ENCODE results near the gene FKBP11.

The FKBP11 gene

DNA sequence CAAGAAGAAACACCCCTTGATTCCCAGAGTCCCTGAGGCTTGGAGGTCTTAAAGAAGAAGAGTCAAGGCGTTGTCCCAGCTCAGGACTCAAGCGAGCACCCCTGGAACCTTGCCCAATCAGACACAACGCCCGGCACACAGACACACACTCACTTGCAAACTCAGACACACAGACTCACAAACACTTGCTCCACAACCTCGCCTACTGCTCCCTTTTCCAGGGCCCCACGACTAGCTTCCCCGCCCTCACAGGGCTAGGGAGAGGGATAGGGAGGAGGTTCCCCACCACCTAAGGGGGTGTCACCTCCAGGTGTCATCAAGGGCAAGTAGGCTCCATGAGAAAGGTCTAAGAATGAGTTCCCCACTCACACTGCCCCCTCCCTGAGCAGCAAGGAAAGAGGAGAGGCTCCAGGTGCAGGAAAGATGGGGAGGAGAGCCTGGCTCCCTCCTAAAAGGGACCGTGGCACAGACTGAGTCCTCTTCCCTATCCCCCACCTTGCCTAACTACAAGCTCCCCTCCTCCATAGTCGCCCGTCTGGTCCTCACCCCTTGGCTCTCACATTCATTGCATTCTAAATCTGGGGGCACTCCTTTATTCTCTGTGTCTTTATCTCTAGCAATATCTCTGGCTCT lies 45.5 kb upstream of the FKBP11 start:
- DNase-seq (ENCODE audit: low read depth, low spot score), result no peak
- no peak overlapping the region for H3K4me3 ChIP-seq (ENCODE audit: low read depth, low read length)
- TF ChIP-seq, protein P1, sequence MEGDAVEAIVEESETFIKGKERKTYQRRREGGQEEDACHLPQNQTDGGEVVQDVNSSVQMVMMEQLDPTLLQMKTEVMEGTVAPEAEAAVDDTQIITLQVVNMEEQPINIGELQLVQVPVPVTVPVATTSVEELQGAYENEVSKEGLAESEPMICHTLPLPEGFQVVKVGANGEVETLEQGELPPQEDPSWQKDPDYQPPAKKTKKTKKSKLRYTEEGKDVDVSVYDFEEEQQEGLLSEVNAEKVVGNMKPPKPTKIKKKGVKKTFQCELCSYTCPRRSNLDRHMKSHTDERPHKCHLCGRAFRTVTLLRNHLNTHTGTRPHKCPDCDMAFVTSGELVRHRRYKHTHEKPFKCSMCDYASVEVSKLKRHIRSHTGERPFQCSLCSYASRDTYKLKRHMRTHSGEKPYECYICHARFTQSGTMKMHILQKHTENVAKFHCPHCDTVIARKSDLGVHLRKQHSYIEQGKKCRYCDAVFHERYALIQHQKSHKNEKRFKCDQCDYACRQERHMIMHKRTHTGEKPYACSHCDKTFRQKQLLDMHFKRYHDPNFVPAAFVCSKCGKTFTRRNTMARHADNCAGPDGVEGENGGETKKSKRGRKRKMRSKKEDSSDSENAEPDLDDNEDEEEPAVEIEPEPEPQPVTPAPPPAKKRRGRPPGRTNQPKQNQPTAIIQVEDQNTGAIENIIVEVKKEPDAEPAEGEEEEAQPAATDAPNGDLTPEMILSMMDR (IDR thresholded peaks at IDR 0.05; ENCODE audit: insufficient read depth, low read length, missing control alignments), result no peak
- ChIA-PET CTCF (interaction anchor here (1.1 to 40.7 kb wide), 6 partner anchors 9 to 118 kb away, joined by 3 to 1340 read pairs (median 3); partner anchors contain the start of genes ARF3, DDN and WNT1), POLR2A (interaction anchor here (0.9 kb wide), 1 partner anchor 13 kb away, joined by 4 read pairs; the partner anchor contains the start of gene ARF3)

DNA sequence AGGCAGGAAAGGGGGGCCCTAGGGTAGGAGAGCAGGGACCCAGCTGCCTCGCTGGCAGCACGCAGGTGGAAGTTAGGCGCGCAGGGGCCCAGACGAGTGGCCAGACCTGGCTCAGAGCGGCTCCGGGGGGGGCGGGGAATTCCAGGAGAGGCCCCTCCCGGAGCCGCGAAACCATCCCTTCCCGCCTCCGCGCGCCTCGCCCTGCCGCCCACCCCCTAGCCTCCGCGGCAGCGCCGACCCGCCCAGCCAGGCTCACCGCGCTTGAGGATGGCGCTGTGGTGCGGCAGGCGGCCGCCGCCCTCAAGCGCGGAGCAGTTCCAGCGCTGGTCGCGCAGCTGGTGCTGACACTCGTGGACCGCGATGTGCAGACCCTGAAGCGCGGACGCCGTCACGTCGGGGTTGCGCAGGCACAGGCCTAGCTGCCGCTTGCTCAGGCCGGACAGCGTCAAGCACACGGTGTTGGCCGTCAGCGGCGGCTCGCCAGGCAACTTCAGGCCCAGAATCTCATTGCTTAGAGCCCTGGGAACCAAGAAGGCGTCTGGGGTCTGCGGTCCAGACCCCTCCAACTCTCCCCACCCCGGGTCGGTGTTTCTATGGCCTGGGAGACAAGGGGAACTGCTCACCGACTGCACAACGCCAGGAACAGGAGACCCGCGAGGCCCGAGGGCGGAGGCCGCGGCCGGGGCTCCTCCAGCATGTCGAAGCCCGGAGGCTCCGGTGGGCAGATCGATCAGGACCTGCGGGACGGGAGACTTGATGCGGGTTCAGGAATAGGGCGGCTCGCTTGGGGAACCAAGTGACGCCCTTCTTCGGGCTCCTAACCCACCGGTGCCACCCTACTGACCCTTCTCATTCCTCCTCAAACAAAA lies 44.8 kb upstream of the FKBP11 start:
- ChIA-PET CTCF (interaction anchor here (0.7 to 40.7 kb wide), 8 partner anchors 8 to 118 kb away, joined by 3 to 1340 read pairs (median 4); partner anchors contain the start of genes ARF3, DDN and WNT1), POLR2A (interaction anchor here (0.9 kb wide), 1 partner anchor 13 kb away, joined by 4 read pairs; the partner anchor contains the start of gene ARF3)
- no peak for DNase-seq (ENCODE audit: low read depth, low spot score)
- H3K4me3 ChIP-seq (ENCODE audit: low read depth, low read length), result no peak overlapping the region; the same call in 1 of the 2 replicates
- TF ChIP-seq, protein P1 (IDR thresholded peaks at IDR 0.05; ENCODE audit: insufficient read depth, low read length, missing control alignments), result peak; percentile 19

- ChIA-PET POLR2A (no interaction called here), CTCF (interaction anchor here (0.7 to 40.7 kb wide), 7 partner anchors 7 to 116 kb away, joined by 3 to 1340 read pairs (median 14); partner anchors contain the start of genes ARF3, DDN, DDX23 and WNT1)
- TF ChIP-seq, protein P1 (IDR thresholded peaks at IDR 0.05; ENCODE audit: insufficient read depth, low read length, missing control alignments), result no peak
- H3K4me3 ChIP-seq (ENCODE audit: low read depth, low read length), result no peak overlapping the region
- DNase-seq (ENCODE audit: low read depth, low spot score), result no peak
Measured at GRCh38 chr12:48969160-48969771, 44.0 kb upstream of the FKBP11 start.

DNA sequence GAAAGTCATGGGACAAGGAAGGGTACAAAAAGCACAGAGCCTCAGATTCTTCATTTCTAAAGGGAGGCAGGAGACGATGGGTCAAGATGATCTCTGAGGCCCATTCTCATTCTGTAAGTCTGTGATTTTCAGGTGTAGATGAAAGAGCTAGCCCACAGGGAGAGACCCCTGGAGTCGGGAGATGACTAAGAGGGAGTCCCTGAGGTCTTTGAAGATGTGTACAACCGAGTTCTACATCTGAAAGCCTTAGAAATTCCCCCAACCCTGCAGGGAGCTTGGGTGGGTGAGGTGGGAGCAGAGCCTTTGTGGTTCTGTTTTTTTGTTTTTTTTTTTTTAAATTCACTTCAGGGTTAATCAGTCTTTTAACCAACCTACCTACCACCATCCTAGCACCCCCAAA lies 43.2 kb upstream of the FKBP11 start:
- H3K4me3 ChIP-seq (ENCODE audit: low read depth, low read length), result no peak overlapping the region
- no peak for DNase-seq (ENCODE audit: low read depth, low spot score)
- ChIA-PET POLR2A (no interaction called here), CTCF (interaction anchor here (0.6 to 40.7 kb wide), 6 partner anchors 10 to 124 kb away, joined by 3 to 1340 read pairs (median 15); partner anchors contain the start of genes ARF3, DDN, DDX23 and WNT1)
- TF ChIP-seq, protein P1 (IDR thresholded peaks at IDR 0.05; ENCODE audit: insufficient read depth, low read length, missing control alignments), result no peak

DNA sequence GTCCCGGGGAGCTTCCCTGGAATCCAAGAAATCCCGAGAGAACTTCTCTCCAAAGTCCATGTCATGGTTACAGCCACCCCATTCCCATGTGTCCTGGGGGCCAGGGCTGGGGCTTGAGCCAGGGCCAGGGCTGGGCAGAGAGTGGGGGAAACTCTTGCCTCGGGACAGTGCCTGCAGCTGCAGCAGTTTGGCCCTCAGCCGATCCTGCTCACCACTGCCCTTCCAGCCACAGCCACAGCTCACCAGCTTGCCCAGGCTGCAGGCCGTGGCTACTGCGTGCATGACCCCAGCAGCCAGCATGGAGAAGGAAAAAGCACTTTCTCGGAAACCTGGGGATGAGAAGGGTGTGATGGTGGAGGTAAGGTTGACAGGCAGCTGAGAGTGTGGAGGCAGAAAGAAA lies 42.7 kb upstream of the FKBP11 start:
- no peak for DNase-seq (ENCODE audit: low read depth, low spot score)
- TF ChIP-seq, protein P1 (IDR thresholded peaks at IDR 0.05; ENCODE audit: insufficient read depth, low read length, missing control alignments), result no peak
- ChIA-PET POLR2A (no interaction called here), CTCF (interaction anchor here (0.6 to 40.7 kb wide), 5 partner anchors 9 to 125 kb away, joined by 3 to 1340 read pairs (median 16); partner anchors contain the start of genes ARF3, DDN, DDX23 and WNT1)
- no peak overlapping the region for H3K4me3 ChIP-seq (ENCODE audit: low read depth, low read length)

All from AG04449 (cell line).